ENCODE measurements around the gene QTRT2. TPM values are rescaled to one million over a fixed set of nuclear protein-coding genes. Genes with fewer than 3 reads are reported as not detected.

QTRT2 gene
- total RNA-seq, 1 experiment from 2014 or later = 47.7 TPM

GRCh38 chr3:114110439-114110838 lies 53.9 kb downstream of the QTRT2 start:
- H3K79me2 ChIP-seq (ENCODE audit: insufficient read depth, low read length) = no peaks in the 10 kb centered on the region
- H3K27ac ChIP-seq (ENCODE audit: low read depth, low read length) = no peak overlapping the region
- BruUV-seq (replicated peaks) = no TSS peak
- POLR2A ChIA-PET = no interaction called here
- RAD21 ChIA-PET (ENCODE audit: low non-redundant PET in 1 of 2, low total read pairs in 2 of 2, uncharacterized antibody in 2 of 2, unreplicated experiment in 2 of 2) = no interaction called here
- no peaks in the 10 kb centered on the region for H4K20me1 ChIP-seq (ENCODE audit: insufficient read depth)
- H3K9me3 ChIP-seq (ENCODE audit: control insufficient read depth in 1 of 2, insufficient read depth in 1 of 2, low read depth in 1 of 2, low read length in 2 of 2) = no peaks in the 10 kb centered on the region
- CTCF ChIA-PET = no interaction called here
- no peak overlapping the region for H3K9ac ChIP-seq (ENCODE audit: low read length)
- no peak overlapping the region for H2AFZ ChIP-seq (ENCODE audit: low read depth, low read length, poor library complexity, severe bottlenecking)
- H3K36me3 ChIP-seq (ENCODE audit: control insufficient read depth in 1 of 2, insufficient read depth in 2 of 2, low read length in 2 of 2) = no peaks in the 10 kb centered on the region
- H3K9me2 ChIP-seq (ENCODE audit: insufficient read depth) = no peaks in the 10 kb centered on the region
- intact Hi-C loops (cut with micrococcal nuclease) = no loop called here
- H3K4me2 ChIP-seq (ENCODE audit: low read length) = no peak overlapping the region
- H3K4me3 ChIP-seq (replicated peaks in 1 of 2; ENCODE audit: low read depth in 1 of 2, low read length in 2 of 2) = no peak overlapping the region
- peaks cover 4% of the 10 kb centered on the region; the same call in 1 of the 2 replicates for H3K27me3 ChIP-seq (ENCODE audit: insufficient read depth, low read length)
- DNase-seq (ENCODE audit: low read depth, low spot score) (no peak), ATAC-seq (no peak)
- no peaks in the 10 kb centered on the region for H3K4me1 ChIP-seq (ENCODE audit: control insufficient read depth in 1 of 2, insufficient read depth in 2 of 2, low read length in 2 of 2)
- TF ChIP-seq ATF3 (IDR thresholded peaks at IDR 0.05) (no peak), SP1 (IDR thresholded peaks at IDR 0.05; ENCODE audit: low read depth) (no peak), POLR2A (IDR thresholded peaks at IDR 0.05; ENCODE audit: borderline replicate concordance, extremely low read depth, insufficient read depth, insufficient read length) (no peak), SIN3A (IDR thresholded peaks at IDR 0.05; ENCODE audit: low read depth) (no peak), TCF7L2 (IDR thresholded peaks at IDR 0.05; ENCODE audit: borderline replicate concordance, extremely low read depth, insufficient read depth, insufficient read length) (no peak), EGR1 (IDR thresholded peaks at IDR 0.05; ENCODE audit: low read depth) (no peak), CTCF (IDR thresholded peaks at IDR 0.05 in 2 of 3, conservative IDR thresholded peaks at IDR 0.05 in 1 of 3; ENCODE audit: borderline replicate concordance in 1 of 3, insufficient read depth in 1 of 3, low read depth in 2 of 3, low read length in 2 of 3) (no peak), YY1 (IDR thresholded peaks at IDR 0.05; ENCODE audit: extremely low read depth, insufficient replicate concordance, low read depth, low read length) (no peak), JUND (IDR thresholded peaks at IDR 0.05) (no peak), EZH2phosphoT487 (IDR thresholded peaks at IDR 0.05; ENCODE audit: borderline replicate concordance) (no peak), FOSL1 (IDR thresholded peaks at IDR 0.05; ENCODE audit: low read depth) (no peak), CEBPB (IDR thresholded peaks at IDR 0.05; ENCODE audit: low read depth) (no peak), ZBTB33 (IDR thresholded peaks at IDR 0.05; ENCODE audit: extremely low read depth, insufficient replicate concordance, low read length) (no peak), ELF1 (IDR thresholded peaks at IDR 0.05; ENCODE audit: borderline replicate concordance, low read depth) (no peak), POLR2AphosphoS5 (IDR thresholded peaks at IDR 0.05; ENCODE audit: low read depth, low read length) (no peak), ZNF274 (IDR thresholded peaks at IDR 0.05; ENCODE audit: low read depth, low read length) (no peak), EZH2 (IDR thresholded peaks at IDR 0.05) (no peak)
